Liver (tissue), 9 donors: Measurements from ENCODE around the gene DDX42. TPM values are rescaled to one million over a fixed set of nuclear protein-coding genes. Genes with fewer than 3 reads are reported as not detected.

Source experiments
- DNase-seq: peaks from one replicate; pipeline ENCODE4 v3.0.0-alpha.2; 2017; ENCODE audit warnings: low spot score
- H3K27ac ChIP-seq, 2 donors: one replicate each; pipeline ENCODE4 v1.7.0; 2013; ENCODE audit warnings: inconsistent platforms in 2 of 2, low read length in 2 of 2, control low read depth in 1 of 2, low read depth in 1 of 2, mild to moderate bottlenecking in 1 of 2
- H3K27me3 ChIP-seq, 4 donors: one replicate each; pipeline versions ENCODE4 v1.6.1 to v1.7.0; 2013; ENCODE audit warnings: low read length in 3 of 4, inconsistent platforms in 1 of 4, mild to moderate bottlenecking in 1 of 4, moderate library complexity in 1 of 4; ENCODE audit not compliant: control insufficient read depth in 4 of 4, insufficient read depth in 4 of 4
- H3K36me3 ChIP-seq, 4 donors: one replicate each; pipeline versions ENCODE4 v1.6.1 to v1.7.0; 2013; ENCODE audit warnings: low read length in 3 of 4, mild to moderate bottlenecking in 3 of 4, low read depth in 1 of 4, moderate library complexity in 1 of 4; ENCODE audit not compliant: control insufficient read depth in 4 of 4, insufficient read depth in 3 of 4
- H3K4me1 ChIP-seq, 4 donors: one replicate each; pipeline versions ENCODE4 v1.6.1 to v1.7.0; 2013; ENCODE audit warnings: low read length in 3 of 4, mild to moderate bottlenecking in 3 of 4, moderate library complexity in 1 of 4; ENCODE audit not compliant: control insufficient read depth in 4 of 4, insufficient read depth in 4 of 4
- H3K4me3 ChIP-seq, 3 donors: one replicate each; pipeline versions ENCODE4 v1.6.1 to v1.7.0; 2013; ENCODE audit warnings: low read length in 3 of 3, control low read depth in 1 of 3, low read depth in 1 of 3, mild to moderate bottlenecking in 1 of 3
- H3K9ac ChIP-seq, 2 donors: one replicate each; pipeline ENCODE4 v1.7.0; 2013; ENCODE audit warnings: low read length in 2 of 2, mild to moderate bottlenecking in 2 of 2, moderate library complexity in 2 of 2, control low read depth in 1 of 2, low read depth in 1 of 2
- H3K9me3 ChIP-seq, 4 donors: one replicate each; pipeline versions ENCODE4 v1.6.1 to v1.7.0; 2013; ENCODE audit warnings: low read length in 3 of 4; ENCODE audit not compliant: control insufficient read depth in 4 of 4
- ATF3 ChIP-seq: IDR thresholded peaks from 2 replicates; pipeline ENCODE4 v1.6.1; 2016; ENCODE audit warnings: antibody characterized with exemption
- CTCF ChIP-seq: fragments of 150-350 bp; IDR thresholded peaks from 2 replicates; pipeline ENCODE4 v1.5.1; 2017; ENCODE audit warnings: improper control_type of control experiment, low read depth, low read length; ENCODE audit not compliant: missing input control
- FOXA1 ChIP-seq: IDR thresholded peaks from 2 replicates; pipeline ENCODE4 v1.6.1; 2016; ENCODE audit warnings: antibody characterized with exemption
- FOXA2 ChIP-seq: IDR thresholded peaks from 2 replicates; pipeline ENCODE4 v1.6.1; 2016; ENCODE audit warnings: antibody characterized with exemption
- GABPA ChIP-seq, 2 donors: IDR thresholded peaks in 1 of 2; conservative IDR thresholded peaks in 1 of 2; 2 replicates each; pipeline ENCODE4 v1.6.1; 2016; ENCODE audit warnings: antibody characterized with exemption in 2 of 2, mild to moderate bottlenecking in 1 of 2, moderate library complexity in 1 of 2
- HNF4A ChIP-seq, 2 donors: conservative IDR thresholded peaks; 2 replicates each; pipeline ENCODE4 v1.6.1; 2016; ENCODE audit warnings: antibody characterized with exemption in 2 of 2, mild to moderate bottlenecking in 2 of 2
- HNF4G ChIP-seq: IDR thresholded peaks from 2 replicates; pipeline ENCODE4 v1.6.1; 2016; ENCODE audit warnings: antibody characterized with exemption
- JUND ChIP-seq, 2 donors: IDR thresholded peaks; 2 replicates each; pipeline ENCODE4 v1.6.1; 2016; ENCODE audit warnings: antibody characterized with exemption in 2 of 2
- MAX ChIP-seq: IDR thresholded peaks from 2 replicates; pipeline ENCODE4 v1.6.1; 2016; ENCODE audit warnings: antibody characterized with exemption
- NR2F2 ChIP-seq: IDR thresholded peaks from 2 replicates; pipeline ENCODE4 v1.6.1; 2016; ENCODE audit warnings: antibody characterized with exemption
- REST ChIP-seq: IDR thresholded peaks from 2 replicates; pipeline ENCODE4 v1.6.1; 2016; ENCODE audit warnings: antibody characterized with exemption, mild to moderate bottlenecking
- RXRA ChIP-seq, 2 donors: IDR thresholded peaks; 2 replicates each; pipeline ENCODE4 v1.6.1; 2017 to 2018; ENCODE audit warnings: antibody characterized with exemption in 2 of 2, mild to moderate bottlenecking in 1 of 2
- SP1 ChIP-seq: IDR thresholded peaks from 2 replicates; pipeline ENCODE4 v1.6.1; 2018; ENCODE audit warnings: antibody characterized with exemption, mild to moderate bottlenecking
- TAF1 ChIP-seq: conservative IDR thresholded peaks from 2 replicates; pipeline ENCODE4 v1.6.1; 2016; ENCODE audit warnings: antibody characterized with exemption, mild to moderate bottlenecking
- YY1 ChIP-seq: IDR thresholded peaks from 2 replicates; pipeline ENCODE4 v1.6.1; 2016; ENCODE audit warnings: antibody characterized with exemption, mild to moderate bottlenecking
- ZBTB33 ChIP-seq: IDR thresholded peaks from 2 replicates; pipeline ENCODE4 v1.6.1; 2016; ENCODE audit warnings: antibody characterized with exemption
- WGBS: extraction: QIAGEN DNeasy Blood & Tissue Kit; methylation state at CpG from one replicate; pipeline ENCODE4 v1.1.7; 2013; 5-methylcytosine and 5-hydroxymethylcytosine counted together
- polyA plus RNA-seq, 2 donors: library from polyadenylated mRNA; stranded (reverse) in 1 of 2; unstranded in 1 of 2; fragments of 200-250 nt in 1 of 2; fragments of >200 nt in 1 of 2; fragmentation: Nextera tagmentation in 1 of 2; extraction: Ambion mirVana in 1 of 2; gene quantifications; one replicate each; pipeline versions ENCODE4 v1.2.1 to v1.2.3, GENCODE V29; 2013 to 2015
- total RNA-seq, 2 donors: library from RNA; depleted of rRNA; stranded (reverse); fragments of >200 nt; gene quantifications; one replicate each; pipeline ENCODE4 v1.2.3, GENCODE V29; 2014
- donor health status: healthy.
- donor health status: healthy.
- donor health status: healthy.
- donor health status: healthy.
- donor health status: healthy.

The DDX42 gene
- total and polyA plus RNA-seq, 4 donors: 15.0 to 64.2 (median 29.9) TPM

- Histone ChIP-seq H3K9me3 (no peaks in the 10 kb centered on the region), H3K4me1 (peaks cover 0 to 10% (median 2%) of the 10 kb centered on the region in 4 donors), H3K27me3 (no peaks in the 10 kb centered on the region), H3K27ac (no peak overlapping the region), H3K9ac (no peak overlapping the region), H3K4me3 (no peak overlapping the region), H3K36me3 (no peaks in the 10 kb centered on the region)
- no peak for DNase-seq
- 67% methylated on average over 3 of the region's 3 CpGs for WGBS
- TF ChIP-seq HNF4A (conservative IDR thresholded peaks at IDR 0.05): no peak
- no peak for TF ChIP-seq ATF3
- TF ChIP-seq FOXA2: no peak
- TF ChIP-seq JUND (IDR thresholded peaks at IDR 0.05): no peak
- TF ChIP-seq TAF1: no peak
- TF ChIP-seq CTCF: no peak
- no peak for TF ChIP-seq SP1
- no peak for TF ChIP-seq RXRA (IDR thresholded peaks at IDR 0.05)
- no peak for TF ChIP-seq GABPA (IDR thresholded peaks at IDR 0.05 in 1 of 2, conservative IDR thresholded peaks at IDR 0.05 in 1 of 2)
- no peak for TF ChIP-seq ZBTB33
- TF ChIP-seq HNF4G: no peak
- TF ChIP-seq FOXA1: no peak
- no peak for TF ChIP-seq YY1
- TF ChIP-seq NR2F2: no peak
- TF ChIP-seq MAX: no peak
- TF ChIP-seq REST: no peak
Measured at GRCh38 chr17:63847525-63848249, 73.7 kb downstream of the DDX42 start.
